ENCODE measurements around the gene GRAP2.
A peak's percentile ranks its signal among the peaks of the same experiment; 100 is the strongest.

GRAP2 gene

DNA sequence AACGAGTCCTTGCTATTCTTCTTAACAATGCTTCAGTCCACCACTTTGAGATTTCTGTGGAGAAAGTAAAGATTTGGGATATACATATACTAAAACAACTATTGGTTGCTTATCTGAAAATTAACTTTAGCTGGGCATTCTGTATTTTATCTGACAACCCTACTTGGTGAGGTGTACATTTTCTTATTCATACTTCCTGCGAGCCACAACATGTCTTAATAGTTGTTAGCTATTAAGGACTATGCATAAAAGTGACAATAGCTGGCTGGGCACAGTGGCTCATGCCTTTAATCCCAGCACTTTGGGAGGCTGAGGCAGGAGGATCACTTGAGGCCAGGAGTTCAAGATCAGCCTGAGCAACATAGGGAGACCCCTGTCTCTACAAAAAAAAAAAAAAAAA lies 31.3 kb downstream of the GRAP2 start:
- TF ChIP-seq Cebpa-rat (IDR thresholded peaks at IDR 0.05) = no peak
- H3K9me3 ChIP-seq = no peaks in the 10 kb centered on the region
- no peaks in the 10 kb centered on the region for H4K20me1 ChIP-seq
- no peaks in the 10 kb centered on the region for H3K27me3 ChIP-seq
- H3K4me1 ChIP-seq = peaks cover 27% of the 10 kb centered on the region
- no peak overlapping the region for H3K9ac ChIP-seq
- no peaks in the 10 kb centered on the region for H3K36me3 ChIP-seq
- H3K4me3 ChIP-seq = no peak overlapping the region
- H3K4me2 ChIP-seq = no peak overlapping the region
- no peak overlapping the region for H3K27ac ChIP-seq

GRCh38 chr22:39932918-39933649 lies 32.2 kb downstream of the GRAP2 start:
- TF ChIP-seq Cebpa-rat (IDR thresholded peaks at IDR 0.05) = no peak
- Histone ChIP-seq H3K4me3 (no peak overlapping the region), H3K9ac (no peak overlapping the region), H3K36me3 (no peaks in the 10 kb centered on the region), H3K4me2 (peak overlapping the region; percentile 50), H3K27ac (no peak overlapping the region), H3K27me3 (no peaks in the 10 kb centered on the region), H3K4me1 (peaks cover 27% of the 10 kb centered on the region), H4K20me1 (no peaks in the 10 kb centered on the region), H3K9me3 (no peaks in the 10 kb centered on the region)

- no peaks in the 10 kb centered on the region for H3K27me3 ChIP-seq
- H3K9me3 ChIP-seq = no peaks in the 10 kb centered on the region
- no peaks in the 10 kb centered on the region for H4K20me1 ChIP-seq
- peak; percentile 87 for TF ChIP-seq Cebpa-rat (IDR thresholded peaks at IDR 0.05)
- no peak overlapping the region for H3K27ac ChIP-seq
- no peak overlapping the region for H3K9ac ChIP-seq
- H3K4me2 ChIP-seq = peak overlapping the region; percentile 50
- no peak overlapping the region for H3K4me3 ChIP-seq
- peaks cover 27% of the 10 kb centered on the region for H3K4me1 ChIP-seq
- no peaks in the 10 kb centered on the region for H3K36me3 ChIP-seq
Observed at GRCh38 chr22:39933741-39934140, 32.9 kb downstream of the GRAP2 start.

DNA sequence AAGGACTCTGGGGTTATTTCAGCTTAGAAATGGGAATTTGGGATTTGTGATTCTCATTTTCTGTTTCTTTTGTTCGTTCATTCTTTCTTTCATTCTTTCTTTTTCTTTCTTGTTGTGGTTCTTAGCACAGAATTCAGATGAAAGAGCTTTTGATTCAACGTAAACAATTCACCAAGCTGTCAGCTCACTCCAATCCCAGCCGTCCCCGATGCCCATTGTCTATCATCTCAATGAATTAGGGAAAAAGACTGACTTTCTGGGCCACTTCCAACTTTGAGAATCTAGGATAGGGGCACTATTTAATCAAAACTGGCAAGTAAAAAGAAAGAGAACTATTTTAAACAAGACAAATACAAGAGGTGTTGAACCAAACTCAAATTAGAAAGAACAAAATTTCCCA lies 34.2 kb downstream of the GRAP2 start:
- no peaks in the 10 kb centered on the region for H3K36me3 ChIP-seq
- peaks cover 27% of the 10 kb centered on the region for H3K4me1 ChIP-seq
- no peaks in the 10 kb centered on the region for H3K27me3 ChIP-seq
- H3K4me3 ChIP-seq = no peak overlapping the region
- no peak for TF ChIP-seq Cebpa-rat (IDR thresholded peaks at IDR 0.05)
- no peaks in the 10 kb centered on the region for H3K9me3 ChIP-seq
- no peaks in the 10 kb centered on the region for H4K20me1 ChIP-seq
- H3K27ac ChIP-seq = no peak overlapping the region
- no peak overlapping the region for H3K9ac ChIP-seq
- no peak overlapping the region for H3K4me2 ChIP-seq

GRCh38 chr22:39935612-39936011 lies 34.7 kb downstream of the GRAP2 start:
- peaks cover 26% of the 10 kb centered on the region for H3K4me1 ChIP-seq
- no peaks in the 10 kb centered on the region for H4K20me1 ChIP-seq
- no peak for TF ChIP-seq Cebpa-rat (IDR thresholded peaks at IDR 0.05)
- H3K27me3 ChIP-seq = no peaks in the 10 kb centered on the region
- no peak overlapping the region for H3K4me3 ChIP-seq
- H3K36me3 ChIP-seq = no peaks in the 10 kb centered on the region
- no peak overlapping the region for H3K9ac ChIP-seq
- H3K9me3 ChIP-seq = no peaks in the 10 kb centered on the region
- no peak overlapping the region for H3K4me2 ChIP-seq
- no peak overlapping the region for H3K27ac ChIP-seq

GRCh38 chr22:39936523-39937145 lies 35.8 kb downstream of the GRAP2 start:
- peaks cover 18% of the 10 kb centered on the region for H3K4me1 ChIP-seq
- no peak overlapping the region for H3K4me2 ChIP-seq
- no peak overlapping the region for H3K4me3 ChIP-seq
- H3K9me3 ChIP-seq = no peaks in the 10 kb centered on the region
- H3K36me3 ChIP-seq = no peaks in the 10 kb centered on the region
- no peak overlapping the region for H3K9ac ChIP-seq
- H3K27me3 ChIP-seq = no peaks in the 10 kb centered on the region
- TF ChIP-seq Cebpa-rat (IDR thresholded peaks at IDR 0.05) = no peak
- no peaks in the 10 kb centered on the region for H4K20me1 ChIP-seq
- no peak overlapping the region for H3K27ac ChIP-seq

GRCh38 chr22:39937906-39938305 lies 37.0 kb downstream of the GRAP2 start:
- Histone ChIP-seq H3K4me2 (no peak overlapping the region), H3K9ac (no peak overlapping the region), H3K4me3 (no peak overlapping the region), H3K4me1 (peaks cover 15% of the 10 kb centered on the region), H3K9me3 (no peaks in the 10 kb centered on the region), H3K36me3 (no peaks in the 10 kb centered on the region), H4K20me1 (no peaks in the 10 kb centered on the region), H3K27me3 (no peaks in the 10 kb centered on the region), H3K27ac (no peak overlapping the region)
- TF ChIP-seq Cebpa-rat (IDR thresholded peaks at IDR 0.05) = no peak

- Histone ChIP-seq H3K4me1 (peaks cover 8% of the 10 kb centered on the region), H3K9ac (no peak overlapping the region), H3K4me2 (no peak overlapping the region), H3K4me3 (no peak overlapping the region), H3K36me3 (no peaks in the 10 kb centered on the region), H4K20me1 (no peaks in the 10 kb centered on the region), H3K27ac (no peak overlapping the region), H3K27me3 (no peaks in the 10 kb centered on the region), H3K9me3 (no peaks in the 10 kb centered on the region)
- TF ChIP-seq Cebpa-rat (IDR thresholded peaks at IDR 0.05) = no peak
Observed at GRCh38 chr22:39938509-39939111, 37.7 kb downstream of the GRAP2 start.

GRCh38 chr22:39939830-39940229 lies 38.9 kb downstream of the GRAP2 start:
- H3K4me1 ChIP-seq = no peaks in the 10 kb centered on the region

GRCh38 chr22:39940757-39941305 lies 39.9 kb downstream of the GRAP2 start:
- Histone ChIP-seq H3K4me2 (no peak overlapping the region), H3K27ac (no peak overlapping the region), H3K9me3 (no peaks in the 10 kb centered on the region), H3K4me3 (no peak overlapping the region), H3K27me3 (no peaks in the 10 kb centered on the region), H3K4me1 (no peaks in the 10 kb centered on the region), H3K36me3 (no peaks in the 10 kb centered on the region), H4K20me1 (no peaks in the 10 kb centered on the region), H3K9ac (no peak overlapping the region)
- TF ChIP-seq Cebpa-rat (IDR thresholded peaks at IDR 0.05) = no peak

More at GRCh38 chr22:39939830-39940229, 38.9 kb downstream of the GRAP2 start:
- Histone ChIP-seq H3K4me2 (no peak overlapping the region), H3K36me3 (no peaks in the 10 kb centered on the region), H3K9ac (no peak overlapping the region), H3K9me3 (no peaks in the 10 kb centered on the region), H3K4me3 (no peak overlapping the region), H3K27me3 (no peaks in the 10 kb centered on the region), H3K27ac (no peak overlapping the region), H4K20me1 (no peaks in the 10 kb centered on the region)
- TF ChIP-seq Cebpa-rat (IDR thresholded peaks at IDR 0.05) = no peak
